Trophoblast cell (in vitro differentiated cells and primary cell): ENCODE measurements around the gene CD101.
A peak's percentile ranks its signal among the peaks of the same experiment; 100 is the strongest.

ENCODE experiments used
- DNase-seq, 2 donors: peaks; one replicate each; pipeline ENCODE4 v3.0.0-alpha.2; 2016
- H2AFZ ChIP-seq: 2 replicates; pipeline ENCODE4 v1.6.1; 2013; ENCODE audit warnings: low read length, moderate library complexity, mild to moderate bottlenecking; ENCODE audit not compliant: insufficient read depth, poor library complexity
- H2AK5ac ChIP-seq: 2 replicates; pipeline ENCODE4 v1.6.1; 2013; ENCODE audit warnings: mild to moderate bottlenecking, low read length
- H2BK120ac ChIP-seq: 2 replicates; pipeline ENCODE4 v1.6.1; 2013; ENCODE audit warnings: low read length, mild to moderate bottlenecking, moderate library complexity; ENCODE audit not compliant: insufficient read depth, poor library complexity
- H2BK12ac ChIP-seq: 2 replicates; pipeline ENCODE4 v1.6.1; 2013; ENCODE audit warnings: mild to moderate bottlenecking, low read length, moderate library complexity
- H2BK5ac ChIP-seq: 2 replicates; pipeline ENCODE4 v1.6.1; 2013; ENCODE audit warnings: low read length, low read depth, moderate library complexity, mild to moderate bottlenecking; ENCODE audit not compliant: poor library complexity
- H3K14ac ChIP-seq: 2 replicates; pipeline ENCODE4 v1.6.1; 2013; ENCODE audit warnings: mild to moderate bottlenecking, low read length
- H3K18ac ChIP-seq: 2 replicates; pipeline ENCODE4 v1.6.1; 2013; ENCODE audit warnings: mild to moderate bottlenecking, low read length
- H3K23ac ChIP-seq: 2 replicates; pipeline ENCODE4 v1.6.1; 2013; ENCODE audit warnings: low read length
- H3K27ac ChIP-seq: 2 replicates; pipeline ENCODE4 v1.5.1; 2013; ENCODE audit warnings: low read depth, mild to moderate bottlenecking, inconsistent platforms, low read length, moderate library complexity
- H3K27me3 ChIP-seq: 2 replicates; pipeline ENCODE4 v1.6.1; 2013; ENCODE audit warnings: inconsistent platforms, mild to moderate bottlenecking, low read length, moderate library complexity; ENCODE audit not compliant: insufficient read depth
- H3K36me3 ChIP-seq, 2 experiments: 1 replicate in 1 of 2; 2 replicates in 1 of 2; pipeline ENCODE4 v1.6.1; 2013; ENCODE audit warnings: low read length in 2 of 2, mild to moderate bottlenecking in 2 of 2, moderate library complexity in 1 of 2; ENCODE audit not compliant: insufficient read depth in 2 of 2, control insufficient read depth in 1 of 2
- H3K4ac ChIP-seq: 2 replicates; pipeline ENCODE4 v1.6.1; 2013; ENCODE audit warnings: low read depth, mild to moderate bottlenecking, low read length, moderate library complexity
- H3K4me1 ChIP-seq, 2 experiments: 1 replicate in 1 of 2; 2 replicates in 1 of 2; pipeline ENCODE4 v1.6.1; 2013; ENCODE audit warnings: low read length in 2 of 2, mild to moderate bottlenecking in 2 of 2, moderate library complexity in 1 of 2; ENCODE audit not compliant: insufficient read depth in 2 of 2, control insufficient read depth in 1 of 2
- H3K4me2 ChIP-seq: 2 replicates; pipeline ENCODE4 v1.6.1; 2013; ENCODE audit warnings: inconsistent platforms, mild to moderate bottlenecking, low read length, moderate library complexity
- H3K4me3 ChIP-seq: 2 replicates; pipeline ENCODE4 v1.5.1; 2013; ENCODE audit warnings: mild to moderate bottlenecking, low read depth, low read length, inconsistent platforms
- H3K79me1 ChIP-seq: one replicate; pipeline ENCODE4 v1.6.1; 2013; ENCODE audit warnings: low read length
- H3K79me2 ChIP-seq: 2 replicates; pipeline ENCODE4 v1.6.1; 2013; ENCODE audit warnings: low read length, mild to moderate bottlenecking; ENCODE audit not compliant: control insufficient read depth, insufficient read depth, poor library complexity
- H3K9ac ChIP-seq: 2 replicates; pipeline ENCODE4 v1.6.1; 2013; ENCODE audit warnings: mild to moderate bottlenecking, low read length
- H3K9me3 ChIP-seq: 2 replicates; pipeline ENCODE4 v1.6.1; 2013; ENCODE audit warnings: low read depth, mild to moderate bottlenecking, control low read depth, inconsistent platforms, low read length; ENCODE audit not compliant: insufficient read depth
- H4K12ac ChIP-seq: 2 replicates; pipeline ENCODE4 v1.6.1; 2013; ENCODE audit warnings: low read depth, mild to moderate bottlenecking, low read length, moderate library complexity
- H4K8ac ChIP-seq: 2 replicates; pipeline ENCODE4 v1.6.1; 2013; ENCODE audit warnings: low read depth, mild to moderate bottlenecking, low read length, moderate library complexity
- H4K91ac ChIP-seq: one replicate; pipeline ENCODE4 v1.6.1; 2013; ENCODE audit warnings: low read depth, mild to moderate bottlenecking, low read length, moderate library complexity
- WGBS: extraction: QIAGEN DNeasy Blood & Tissue Kit; methylation state at CpG from one replicate; pipeline ENCODE4 v1.1.7; 2013; ENCODE audit warnings: missing lambda C conversion rate; ENCODE audit not compliant: insufficient read length, insufficient coverage; ENCODE audit errors: extremely low coverage; 5-methylcytosine and 5-hydroxymethylcytosine counted together

Gene CD101

GRCh38 chr1:116957646-116958045 lies 43.9 kb upstream of the CD101 start:
- H3K18ac ChIP-seq, result no peak overlapping the region
- H3K9me3 ChIP-seq, result peaks cover 2% of the 10 kb centered on the region
- no CpG with 5 or more reads among the region's 4 CpGs for WGBS
- H3K4me2 ChIP-seq, result no peak overlapping the region
- H2BK5ac ChIP-seq, result no peak overlapping the region
- peaks cover 11 to 24% of the 10 kb centered on the region in 2 experiments for H3K36me3 ChIP-seq
- H3K4me3 ChIP-seq, result no peak overlapping the region
- H3K4me1 ChIP-seq, result peaks cover 2 to 9% of the 10 kb centered on the region in 2 experiments
- DNase-seq, result no peak
- H3K9ac ChIP-seq, result no peak overlapping the region
- H4K8ac ChIP-seq, result no peak overlapping the region
- no peak overlapping the region for H2BK12ac ChIP-seq
- H3K14ac ChIP-seq, result no peak overlapping the region
- H4K12ac ChIP-seq, result no peak overlapping the region
- H2BK120ac ChIP-seq, result no peak overlapping the region
- H3K4ac ChIP-seq, result no peak overlapping the region
- no peak overlapping the region for H3K27ac ChIP-seq
- H3K79me2 ChIP-seq, result no peaks in the 10 kb centered on the region
- H3K23ac ChIP-seq, result no peak overlapping the region
- no peaks in the 10 kb centered on the region for H3K27me3 ChIP-seq
- no peaks in the 10 kb centered on the region for H3K79me1 ChIP-seq
- no peak overlapping the region for H2AFZ ChIP-seq
- no peak overlapping the region for H2AK5ac ChIP-seq
- H4K91ac ChIP-seq, result no peak overlapping the region

DNA sequence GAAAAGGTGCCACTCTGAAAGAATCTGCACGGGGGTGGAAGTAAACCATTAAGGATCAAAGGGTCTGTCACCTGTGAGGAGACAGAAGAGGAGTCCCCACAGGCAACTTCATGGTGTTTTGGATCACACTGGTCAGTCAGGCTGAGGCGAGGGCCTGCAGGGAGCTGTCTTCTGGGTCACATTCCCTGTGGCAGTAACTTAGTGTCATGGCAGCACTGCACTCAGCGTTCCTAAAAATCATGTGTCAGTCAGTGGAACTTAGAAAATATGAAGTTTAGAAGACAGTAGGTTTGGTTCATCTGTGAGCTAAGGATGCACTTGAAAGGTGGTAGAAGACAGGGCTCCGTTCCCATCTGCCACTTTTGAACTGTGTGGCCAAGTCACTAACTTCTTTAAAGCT lies 43.5 kb upstream of the CD101 start:
- no peak overlapping the region for H2AFZ ChIP-seq
- no peak for DNase-seq
- H2AK5ac ChIP-seq, result no peak overlapping the region
- H3K4me2 ChIP-seq, result no peak overlapping the region
- H3K79me1 ChIP-seq, result no peaks in the 10 kb centered on the region
- no peak overlapping the region for H3K9ac ChIP-seq
- H4K12ac ChIP-seq, result no peak overlapping the region
- H3K14ac ChIP-seq, result no peak overlapping the region
- no peak overlapping the region for H3K27ac ChIP-seq
- H2BK12ac ChIP-seq, result no peak overlapping the region
- H4K91ac ChIP-seq, result no peak overlapping the region
- H3K4ac ChIP-seq, result no peak overlapping the region
- WGBS, result no CpG with 5 or more reads among the region's 4 CpGs
- no peak overlapping the region for H2BK120ac ChIP-seq
- peaks cover 2% of the 10 kb centered on the region for H3K9me3 ChIP-seq
- no peak overlapping the region for H3K23ac ChIP-seq
- no peaks in the 10 kb centered on the region for H3K27me3 ChIP-seq
- H2BK5ac ChIP-seq, result no peak overlapping the region
- H3K79me2 ChIP-seq, result no peaks in the 10 kb centered on the region
- no peak overlapping the region for H3K4me3 ChIP-seq
- H3K18ac ChIP-seq, result no peak overlapping the region
- no peak overlapping the region for H4K8ac ChIP-seq
- peaks cover 2 to 9% of the 10 kb centered on the region in 2 experiments for H3K4me1 ChIP-seq
- peaks cover 14 to 28% of the 10 kb centered on the region in 2 experiments for H3K36me3 ChIP-seq

- no peaks in the 10 kb centered on the region for H3K79me2 ChIP-seq
- no CpG with 5 or more reads among the region's 2 CpGs for WGBS
Observed at GRCh38 chr1:116958977-116959376, 42.6 kb upstream of the CD101 start.

GRCh38 chr1:116961606-116962005 lies 40.0 kb upstream of the CD101 start:
- Histone ChIP-seq H4K12ac (no peak overlapping the region), H3K14ac (no peak overlapping the region), H3K79me1 (no peaks in the 10 kb centered on the region), H3K9ac (no peak overlapping the region), H2BK12ac (no peak overlapping the region), H2BK120ac (no peak overlapping the region), H2AFZ (no peak overlapping the region), H3K4me1 (peaks cover 2 to 9% of the 10 kb centered on the region in 2 experiments), H3K4me2 (no peak overlapping the region), H2AK5ac (no peak overlapping the region), H3K27ac (no peak overlapping the region), H3K79me2 (no peaks in the 10 kb centered on the region), H3K9me3 (peaks cover 2% of the 10 kb centered on the region), H3K23ac (no peak overlapping the region), H3K36me3 (peaks cover 17 to 37% of the 10 kb centered on the region in 2 experiments), H4K91ac (no peak overlapping the region), H3K27me3 (no peaks in the 10 kb centered on the region), H2BK5ac (no peak overlapping the region), H3K18ac (no peak overlapping the region), H3K4ac (no peak overlapping the region), H4K8ac (no peak overlapping the region), H3K4me3 (no peak overlapping the region)
- no peak for DNase-seq
- no CpG with 5 or more reads among the region's 6 CpGs for WGBS

More at GRCh38 chr1:116958977-116959376, 42.6 kb upstream of the CD101 start:
- Histone ChIP-seq H3K14ac (no peak overlapping the region), H3K9ac (no peak overlapping the region), H3K27ac (no peak overlapping the region), H3K4me2 (no peak overlapping the region), H3K23ac (no peak overlapping the region), H4K91ac (no peak overlapping the region), H3K27me3 (no peaks in the 10 kb centered on the region), H3K18ac (no peak overlapping the region), H3K4me1 (peaks cover 2 to 9% of the 10 kb centered on the region in 2 experiments), H2AK5ac (no peak overlapping the region), H2BK12ac (no peak overlapping the region), H2BK5ac (no peak overlapping the region), H3K9me3 (peaks cover 2% of the 10 kb centered on the region), H3K4ac (no peak overlapping the region), H4K8ac (no peak overlapping the region), H3K79me1 (no peaks in the 10 kb centered on the region), H3K36me3 (peaks cover 17 to 34% of the 10 kb centered on the region in 2 experiments), H4K12ac (no peak overlapping the region), H3K4me3 (no peak overlapping the region), H2AFZ (no peak overlapping the region), H2BK120ac (no peak overlapping the region)
- peak in 1 of 2 donors; percentile 10 for DNase-seq
